ENCODE results near the gene KRT86. TPM values are rescaled to one million over a fixed set of nuclear protein-coding genes. Genes with fewer than 3 reads are reported as not detected.
"Not testable (repeated sequence)": the region's sequence is repeated elsewhere in the genome, so short reads cannot be mapped to it uniquely, and the experiment has no call there.

KRT86 gene
- total RNA-seq, 1 donor from 2014 or later, result not detected

DNA sequence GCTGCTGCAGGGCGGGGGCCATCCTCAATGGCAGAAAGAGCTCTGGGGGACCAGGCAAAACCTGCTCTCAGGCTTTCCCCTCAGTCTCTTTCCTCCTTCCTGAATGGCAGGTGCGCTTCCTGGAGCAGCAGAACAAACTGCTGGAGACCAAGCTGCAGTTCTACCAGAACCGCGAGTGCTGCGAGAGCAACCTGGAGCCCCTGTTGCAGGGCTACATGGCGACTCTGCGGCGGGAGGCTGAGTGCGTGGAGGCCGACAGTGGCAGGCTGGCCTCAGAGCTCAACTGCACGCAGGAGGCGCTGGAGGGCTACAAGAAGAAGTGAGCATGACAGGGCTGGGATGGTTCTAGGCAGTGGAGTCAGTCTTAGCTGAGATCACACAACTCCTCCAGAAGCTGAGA, 69.7 kb downstream of the KRT86 start:
- H3K9me3 ChIP-seq (replicated peaks), result peaks cover 14% of the 10 kb centered on the region

DNA sequence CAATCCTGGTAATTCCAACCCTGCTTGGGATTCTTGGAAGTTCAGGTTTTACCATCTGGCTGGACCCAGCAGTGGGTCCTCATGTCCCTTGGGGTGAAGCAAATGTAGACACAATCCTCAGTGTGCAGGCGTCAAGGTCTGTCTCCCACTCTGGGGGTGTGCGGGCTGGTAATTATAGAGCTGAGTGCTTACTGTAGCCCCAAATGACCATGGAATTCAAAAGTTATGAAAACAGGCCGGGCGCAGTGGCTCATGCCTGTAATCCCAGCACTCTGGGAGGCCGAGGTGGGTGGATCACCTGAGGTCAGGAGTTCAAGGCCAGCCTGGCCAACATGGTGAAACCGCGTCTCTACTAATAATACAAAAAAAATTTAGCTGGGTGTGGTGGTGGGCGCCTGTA, 70.6 kb downstream of the KRT86 start:
- Histone ChIP-seq H3K27me3 (ENCODE audit: low read depth) (peaks cover 30% of the 10 kb centered on the region), H3K9me3 (replicated peaks) (peaks cover 14% of the 10 kb centered on the region), H3K4me1 (peaks cover 19% of the 10 kb centered on the region)
- intact Hi-C loops (cut with micrococcal nuclease); H3K27ac ChIP-seq (replicated peaks); DNase-seq; H3K36me3 ChIP-seq; H3K4me3 ChIP-seq: not testable (repeated sequence)

More for the DNA sequence above, 69.7 kb downstream of the KRT86 start:
- no peak overlapping the region for H3K27ac ChIP-seq (replicated peaks)
- no peaks in the 10 kb centered on the region for H3K36me3 ChIP-seq
- TF ChIP-seq, protein P1, sequence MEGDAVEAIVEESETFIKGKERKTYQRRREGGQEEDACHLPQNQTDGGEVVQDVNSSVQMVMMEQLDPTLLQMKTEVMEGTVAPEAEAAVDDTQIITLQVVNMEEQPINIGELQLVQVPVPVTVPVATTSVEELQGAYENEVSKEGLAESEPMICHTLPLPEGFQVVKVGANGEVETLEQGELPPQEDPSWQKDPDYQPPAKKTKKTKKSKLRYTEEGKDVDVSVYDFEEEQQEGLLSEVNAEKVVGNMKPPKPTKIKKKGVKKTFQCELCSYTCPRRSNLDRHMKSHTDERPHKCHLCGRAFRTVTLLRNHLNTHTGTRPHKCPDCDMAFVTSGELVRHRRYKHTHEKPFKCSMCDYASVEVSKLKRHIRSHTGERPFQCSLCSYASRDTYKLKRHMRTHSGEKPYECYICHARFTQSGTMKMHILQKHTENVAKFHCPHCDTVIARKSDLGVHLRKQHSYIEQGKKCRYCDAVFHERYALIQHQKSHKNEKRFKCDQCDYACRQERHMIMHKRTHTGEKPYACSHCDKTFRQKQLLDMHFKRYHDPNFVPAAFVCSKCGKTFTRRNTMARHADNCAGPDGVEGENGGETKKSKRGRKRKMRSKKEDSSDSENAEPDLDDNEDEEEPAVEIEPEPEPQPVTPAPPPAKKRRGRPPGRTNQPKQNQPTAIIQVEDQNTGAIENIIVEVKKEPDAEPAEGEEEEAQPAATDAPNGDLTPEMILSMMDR (IDR thresholded peaks at IDR 0.05; ENCODE audit: borderline replicate concordance), result no peak
- H3K27me3 ChIP-seq (ENCODE audit: low read depth), result peaks cover 28% of the 10 kb centered on the region
- peaks cover 19% of the 10 kb centered on the region for H3K4me1 ChIP-seq
- intact Hi-C loops (cut with micrococcal nuclease), result no loop called here
- H3K4me3 ChIP-seq, result no peak overlapping the region
- DNase-seq, result no peak

DNA sequence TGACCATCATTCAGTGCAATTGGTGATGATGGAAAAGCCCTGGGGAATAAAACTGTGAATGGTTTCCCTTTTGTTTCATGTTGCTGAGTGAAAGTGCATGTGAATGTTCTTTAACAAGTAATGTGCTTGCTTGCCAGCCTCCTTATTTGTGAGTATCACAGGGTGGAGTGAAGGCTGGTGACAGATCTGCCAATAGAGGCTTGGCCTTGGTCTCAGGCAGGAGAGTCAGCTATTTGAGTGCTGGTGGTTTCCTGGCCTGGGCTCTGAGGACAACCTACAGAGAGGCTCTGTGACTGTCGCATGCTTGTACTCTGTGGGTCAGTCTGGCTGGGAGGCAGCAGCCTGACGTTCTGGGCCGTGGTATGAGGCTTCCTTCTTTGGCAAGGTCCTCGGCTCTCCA, 72.1 kb downstream of the KRT86 start:
- TF ChIP-seq, protein P1 (IDR thresholded peaks at IDR 0.05; ENCODE audit: borderline replicate concordance), result no peak
- intact Hi-C loops (cut with micrococcal nuclease), result no loop called here
- Histone ChIP-seq H3K4me3 (no peak overlapping the region), H3K4me1 (peaks cover 22% of the 10 kb centered on the region), H3K27ac (replicated peaks) (no peak overlapping the region), H3K27me3 (ENCODE audit: low read depth) (peaks cover 33% of the 10 kb centered on the region), H3K9me3 (replicated peaks) (peaks cover 14% of the 10 kb centered on the region), H3K36me3 (no peaks in the 10 kb centered on the region)
- DNase-seq, result no peak

DNA sequence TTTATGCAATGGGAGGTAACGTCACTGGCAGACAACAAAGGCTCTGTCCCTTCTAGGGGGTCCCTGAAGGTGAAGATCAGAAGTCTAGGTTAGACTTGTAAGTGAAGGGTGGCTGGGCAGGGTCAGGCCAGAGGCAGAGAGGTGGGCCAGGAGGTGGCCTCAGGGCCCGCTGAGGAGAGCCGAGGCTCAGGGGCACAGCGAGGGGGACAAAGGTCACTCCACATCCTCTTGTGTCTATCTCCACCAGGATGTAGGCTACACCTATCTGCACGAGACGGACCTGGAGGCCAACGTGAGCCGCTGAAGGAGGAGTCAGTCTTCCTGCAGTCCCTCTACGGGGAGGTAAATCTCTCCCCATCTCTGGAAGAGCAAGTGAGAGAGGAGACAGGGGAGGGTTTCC, 72.6 kb downstream of the KRT86 start:
- intact Hi-C loops (cut with micrococcal nuclease), result no loop called here

DNA sequence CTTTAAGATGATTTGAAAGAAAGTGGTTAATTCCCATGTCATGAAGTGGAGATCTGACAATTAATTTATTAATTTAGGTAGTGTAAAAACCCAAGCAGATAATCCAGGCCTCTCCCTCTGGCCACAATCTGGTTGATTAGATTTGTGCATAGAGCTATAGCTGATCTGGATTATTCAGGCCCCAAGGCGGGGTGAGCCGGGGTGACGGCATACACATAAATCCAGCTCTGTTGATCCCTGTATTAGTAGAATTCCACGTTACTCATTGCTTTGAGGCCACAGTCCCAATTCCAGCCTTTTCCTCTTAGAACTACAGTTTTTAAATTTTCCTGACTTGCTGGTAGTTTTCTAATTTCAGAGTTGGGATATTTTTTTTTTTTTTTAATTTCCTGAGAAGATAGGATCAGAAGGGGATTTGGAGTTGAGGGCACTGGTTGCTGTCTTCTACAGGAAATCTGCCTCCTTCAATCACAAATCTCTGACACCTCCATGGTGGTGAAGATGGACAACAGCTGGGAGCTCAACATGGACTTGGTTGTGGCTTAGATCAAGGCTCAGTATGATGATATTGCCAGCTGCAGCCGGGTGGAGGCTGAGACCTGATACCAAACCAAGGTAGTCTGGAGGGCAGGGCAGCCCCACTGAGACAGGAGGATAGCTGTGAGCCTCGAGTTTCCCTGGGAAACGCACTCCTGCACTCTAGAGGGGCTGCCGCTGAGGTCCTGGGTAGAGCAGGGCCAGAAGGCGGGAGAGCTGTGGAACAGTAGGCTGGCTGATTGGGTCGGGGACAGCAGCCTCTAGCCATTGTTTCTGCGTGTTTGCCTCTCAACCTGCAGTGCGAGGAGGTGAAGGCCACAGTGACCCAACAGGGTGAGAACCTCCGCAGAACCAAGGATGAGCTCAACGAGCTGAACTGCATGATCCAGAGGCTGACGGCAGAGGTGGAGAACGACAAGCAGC, 73.4 kb downstream of the KRT86 start:
- no peaks in the 10 kb centered on the region for H3K36me3 ChIP-seq
- H3K27ac ChIP-seq (replicated peaks), result no peak overlapping the region
- DNase-seq, result no peak
- TF ChIP-seq, protein P1 (IDR thresholded peaks at IDR 0.05; ENCODE audit: borderline replicate concordance), result no peak
- peaks cover 14% of the 10 kb centered on the region for H3K9me3 ChIP-seq (replicated peaks)
- H3K4me3 ChIP-seq, result no peak overlapping the region
- H3K27me3 ChIP-seq (ENCODE audit: low read depth), result peaks cover 29% of the 10 kb centered on the region
- intact Hi-C loops (cut with micrococcal nuclease), result no loop called here
- H3K4me1 ChIP-seq, result peaks cover 27% of the 10 kb centered on the region

More for the DNA sequence above, 72.6 kb downstream of the KRT86 start:
- TF ChIP-seq, protein P1 (IDR thresholded peaks at IDR 0.05; ENCODE audit: borderline replicate concordance), result no peak
- peaks cover 27% of the 10 kb centered on the region for H3K4me1 ChIP-seq
- peaks cover 32% of the 10 kb centered on the region for H3K27me3 ChIP-seq (ENCODE audit: low read depth)
- H3K9me3 ChIP-seq (replicated peaks), result peaks cover 14% of the 10 kb centered on the region
- H3K36me3 ChIP-seq, result no peaks in the 10 kb centered on the region
- H3K27ac ChIP-seq (replicated peaks), result no peak overlapping the region
- no peak overlapping the region for H3K4me3 ChIP-seq
- DNase-seq, result no peak

DNA sequence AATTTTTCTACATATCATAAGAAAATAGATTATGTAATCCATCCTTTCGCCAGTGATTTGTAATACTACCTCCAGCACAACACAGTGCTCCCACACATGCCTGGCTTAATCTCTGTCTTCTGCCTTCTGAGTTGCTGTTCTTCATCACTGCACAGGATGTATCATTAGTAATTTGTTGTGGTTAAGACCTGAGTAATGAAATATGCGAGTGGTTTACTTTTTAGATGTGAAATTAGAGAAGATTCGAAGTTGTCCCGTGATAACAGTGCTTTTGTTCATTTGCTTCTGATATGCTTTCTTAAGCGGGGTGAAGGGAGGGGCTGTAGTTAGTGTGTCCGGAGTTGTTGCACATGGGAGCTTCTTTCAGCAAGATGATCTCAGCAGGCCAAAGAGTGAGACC, 74.8 kb downstream of the KRT86 start:
- H3K9me3 ChIP-seq (replicated peaks), result peaks cover under 1% of the 10 kb centered on the region
- DNase-seq, result no peak
- H3K27ac ChIP-seq (replicated peaks), result no peak overlapping the region
- intact Hi-C loops (cut with micrococcal nuclease), result no loop called here
- no peaks in the 10 kb centered on the region for H3K36me3 ChIP-seq
- H3K4me3 ChIP-seq, result no peak overlapping the region
- peaks cover 27% of the 10 kb centered on the region for H3K4me1 ChIP-seq
- TF ChIP-seq, protein P1 (IDR thresholded peaks at IDR 0.05; ENCODE audit: borderline replicate concordance), result no peak
- peaks cover 39% of the 10 kb centered on the region for H3K27me3 ChIP-seq (ENCODE audit: low read depth)

Measured in left ventricle myocardium inferior (tissue), 1 donor.